ENCODE data around the gene POLN.

DNA sequence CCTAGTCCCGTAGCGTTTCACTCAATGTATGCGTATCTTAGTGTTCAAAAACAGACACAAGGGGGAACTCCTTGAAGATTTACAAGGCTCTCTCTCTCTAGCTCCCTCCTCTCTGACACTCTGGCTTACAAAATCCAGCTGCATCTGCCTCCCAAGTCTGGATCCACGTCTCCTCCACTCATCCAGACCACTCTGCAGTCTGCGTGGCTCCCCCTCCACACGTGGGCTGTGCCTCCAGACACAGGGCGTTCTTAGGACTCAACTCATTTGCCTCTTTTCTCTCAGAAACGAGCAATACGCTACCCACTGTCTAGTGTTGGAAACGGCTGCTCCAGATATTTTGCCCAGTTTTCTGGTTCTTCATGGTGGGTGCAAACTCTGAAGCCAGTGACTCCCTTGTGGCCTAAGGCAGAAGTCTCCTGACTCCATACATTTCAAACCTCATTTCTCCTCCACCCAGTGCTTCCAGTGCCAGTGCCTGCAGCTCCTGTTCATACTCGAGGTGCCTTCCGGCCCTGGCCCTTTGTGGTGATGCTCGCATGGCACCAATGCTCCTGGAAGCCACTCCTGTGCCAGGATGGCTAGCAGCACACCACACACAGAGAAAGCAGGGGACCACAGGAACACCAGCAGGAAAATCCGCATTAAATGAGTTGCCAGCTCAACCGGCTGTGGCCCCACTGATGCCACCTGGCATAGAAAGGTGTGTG is 158.7 kb downstream of the POLN start:
- TF ChIP-seq, protein P1, sequence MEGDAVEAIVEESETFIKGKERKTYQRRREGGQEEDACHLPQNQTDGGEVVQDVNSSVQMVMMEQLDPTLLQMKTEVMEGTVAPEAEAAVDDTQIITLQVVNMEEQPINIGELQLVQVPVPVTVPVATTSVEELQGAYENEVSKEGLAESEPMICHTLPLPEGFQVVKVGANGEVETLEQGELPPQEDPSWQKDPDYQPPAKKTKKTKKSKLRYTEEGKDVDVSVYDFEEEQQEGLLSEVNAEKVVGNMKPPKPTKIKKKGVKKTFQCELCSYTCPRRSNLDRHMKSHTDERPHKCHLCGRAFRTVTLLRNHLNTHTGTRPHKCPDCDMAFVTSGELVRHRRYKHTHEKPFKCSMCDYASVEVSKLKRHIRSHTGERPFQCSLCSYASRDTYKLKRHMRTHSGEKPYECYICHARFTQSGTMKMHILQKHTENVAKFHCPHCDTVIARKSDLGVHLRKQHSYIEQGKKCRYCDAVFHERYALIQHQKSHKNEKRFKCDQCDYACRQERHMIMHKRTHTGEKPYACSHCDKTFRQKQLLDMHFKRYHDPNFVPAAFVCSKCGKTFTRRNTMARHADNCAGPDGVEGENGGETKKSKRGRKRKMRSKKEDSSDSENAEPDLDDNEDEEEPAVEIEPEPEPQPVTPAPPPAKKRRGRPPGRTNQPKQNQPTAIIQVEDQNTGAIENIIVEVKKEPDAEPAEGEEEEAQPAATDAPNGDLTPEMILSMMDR (optimal IDR thresholded peaks at IDR 0.05 in 1 of 3, IDR thresholded peaks at IDR 0.05 in 1 of 3, conservative IDR thresholded peaks at IDR 0.05 in 1 of 3; ENCODE audit: extremely low read depth in 1 of 3, insufficient read depth in 2 of 3, low read length in 3 of 3), result no peak
- no peak for TF ChIP-seq EZH2 (IDR thresholded peaks at IDR 0.05; ENCODE audit: low read length)

Data from keratinocyte (primary cell).